Heart left ventricle (tissue), 13 donors: ENCODE measurements around the gene MDM4.

Source experiments
- CTCF ChIP-seq, 12 donors: fragments of 200-600 bp; sonication (generic) in 4 of 12; IDR thresholded peaks; one replicate each; pipeline versions ENCODE4 v1.5.0 to v1.8.0; 2018 to 2022; ENCODE audit warnings: antibody characterized with exemption in 12 of 12, mild to moderate bottlenecking in 5 of 12
- POLR2A ChIP-seq, 2 donors: fragments of 450-650 bp; IDR thresholded peaks; one replicate each; pipeline ENCODE4 v1.6.1; 2017; ENCODE audit warnings: antibody characterized with exemption in 2 of 2, mild to moderate bottlenecking in 2 of 2, moderate library complexity in 2 of 2
- donor health status: ischemic (EF 13 %, LVEDD 7.1; RV severe dilation, severe dysfunction).
- donor health status: DM: no; HTN: yes; CAD: no.
- donor health status: DM: no; HTN: no; CAD: no.
- donor health status: ischemic (EF 25% LVEDD 6.9; RV normal size, moderate dysfunction).
- donor health status: ischemic (EF 25% LVEDD 5.7; RV mildly dilated, moderate dysfunction).
- donor health status: ischemic (EF 35%, LVEDD 5.7; RV mildly dilated, moderate dysfunction).
- donor health status: nonischemic (EF 11% LVEDD 7.7; RV severe dilation, severe dysfunction).
- donor health status: DM: yes; HTN: yes; CAD: no.
- donor health status: PGD.
- donor health status: ischemic (EF 29% LVEDD 5.4; RV normal size, mild dysfunction).
- donor health status: nonischemic (EF 23%, LVEDD 6.1; RV moderate dilation, normal function).

GRCh38 chr1:204478921-204479320 is 37.3 kb upstream of the MDM4 start:
- TF ChIP-seq CTCF (IDR thresholded peaks at IDR 0.05) = no peak
- no peak for TF ChIP-seq POLR2A (IDR thresholded peaks at IDR 0.05)
